ENCODE measurements around the gene GALNTL6. TPM values are rescaled to one million over a fixed set of nuclear protein-coding genes. Genes with fewer than 3 reads are reported as not detected.

GALNTL6 gene
- polyA plus RNA-seq, 1 donor (not counting 4 experiments of a cell fraction or from before 2014, with no cell fraction given) = not detected

DNA sequence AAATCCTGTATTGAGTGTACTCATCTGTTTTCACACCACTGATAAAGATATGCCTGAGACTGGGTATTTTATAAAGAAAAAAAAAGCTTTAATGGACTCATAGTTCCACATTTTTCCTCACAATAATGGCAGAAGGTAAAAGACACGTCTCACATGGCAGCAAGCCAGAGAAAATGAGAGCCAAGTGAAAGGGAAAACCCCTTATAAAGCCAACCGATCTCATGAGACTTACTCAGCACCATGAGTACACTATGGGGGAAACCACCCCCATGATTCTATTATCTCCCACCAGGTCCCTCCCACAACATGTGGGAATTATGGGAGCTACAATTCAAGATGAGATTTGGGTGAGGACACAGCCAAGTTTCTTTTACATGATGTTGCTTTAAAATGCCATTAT, 171.9 kb downstream of the GALNTL6 start:
- TF ChIP-seq, protein P1, sequence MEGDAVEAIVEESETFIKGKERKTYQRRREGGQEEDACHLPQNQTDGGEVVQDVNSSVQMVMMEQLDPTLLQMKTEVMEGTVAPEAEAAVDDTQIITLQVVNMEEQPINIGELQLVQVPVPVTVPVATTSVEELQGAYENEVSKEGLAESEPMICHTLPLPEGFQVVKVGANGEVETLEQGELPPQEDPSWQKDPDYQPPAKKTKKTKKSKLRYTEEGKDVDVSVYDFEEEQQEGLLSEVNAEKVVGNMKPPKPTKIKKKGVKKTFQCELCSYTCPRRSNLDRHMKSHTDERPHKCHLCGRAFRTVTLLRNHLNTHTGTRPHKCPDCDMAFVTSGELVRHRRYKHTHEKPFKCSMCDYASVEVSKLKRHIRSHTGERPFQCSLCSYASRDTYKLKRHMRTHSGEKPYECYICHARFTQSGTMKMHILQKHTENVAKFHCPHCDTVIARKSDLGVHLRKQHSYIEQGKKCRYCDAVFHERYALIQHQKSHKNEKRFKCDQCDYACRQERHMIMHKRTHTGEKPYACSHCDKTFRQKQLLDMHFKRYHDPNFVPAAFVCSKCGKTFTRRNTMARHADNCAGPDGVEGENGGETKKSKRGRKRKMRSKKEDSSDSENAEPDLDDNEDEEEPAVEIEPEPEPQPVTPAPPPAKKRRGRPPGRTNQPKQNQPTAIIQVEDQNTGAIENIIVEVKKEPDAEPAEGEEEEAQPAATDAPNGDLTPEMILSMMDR (optimal IDR thresholded peaks at IDR 0.05 in 1 of 3, IDR thresholded peaks at IDR 0.05 in 1 of 3, conservative IDR thresholded peaks at IDR 0.05 in 1 of 3; ENCODE audit: extremely low read depth in 1 of 3, insufficient read depth in 2 of 3, low read length in 3 of 3) = no peak
- TF ChIP-seq EZH2 (IDR thresholded peaks at IDR 0.05; ENCODE audit: low read length) = no peak
- H3K9me3 ChIP-seq (ENCODE audit: control insufficient read depth, low read depth, low read length) = no peaks in the 10 kb centered on the region
- FAIRE-seq (no peak), DNase-seq (ENCODE audit: low read depth, low spot score) (no peak)
- no peaks in the 10 kb centered on the region for H3K79me2 ChIP-seq (ENCODE audit: control insufficient read depth, insufficient read depth, low read length)
- H3K36me3 ChIP-seq (ENCODE audit: control insufficient read depth in 2 of 2, extremely low read depth in 1 of 2, insufficient read depth in 2 of 2, low read length in 2 of 2) = no peaks in the 10 kb centered on the region
- no peak overlapping the region for H3K27ac ChIP-seq (ENCODE audit: control insufficient read depth, insufficient read depth, low read length)
- H3K9me1 ChIP-seq (ENCODE audit: control insufficient read depth, extremely low read depth, insufficient read depth, low read length) = no peaks in the 10 kb centered on the region
- no peaks in the 10 kb centered on the region for H4K20me1 ChIP-seq (ENCODE audit: control insufficient read depth, extremely low read depth, insufficient read depth, low read length)
- dilution Hi-C loops (cut with MboI; ENCODE audit: extremely low pct_ligation_motif_present, low sequenced_read_pairs) = no loop called here
- H3K4me1 ChIP-seq (ENCODE audit: control insufficient read depth, extremely low read depth, insufficient read depth, low read length) = no peaks in the 10 kb centered on the region
- no peak overlapping the region for H3K9ac ChIP-seq (ENCODE audit: control insufficient read depth, extremely low read depth, insufficient read depth, low read length)
- no peak overlapping the region for H3K4me3 ChIP-seq (ENCODE audit: control insufficient read depth in 2 of 3, extremely low read depth in 1 of 3, insufficient read depth in 2 of 3, low read depth in 1 of 3, low read length in 3 of 3)
- H3K4me2 ChIP-seq (ENCODE audit: control insufficient read depth, extremely low read depth, insufficient read depth, low read depth, low read length) = no peak overlapping the region
- H2AFZ ChIP-seq (ENCODE audit: control insufficient read depth, low read length) = no peak overlapping the region
- H3K27me3 ChIP-seq (ENCODE audit: control insufficient read depth, extremely low read depth, insufficient read depth, low read length) = no peaks in the 10 kb centered on the region

DNA sequence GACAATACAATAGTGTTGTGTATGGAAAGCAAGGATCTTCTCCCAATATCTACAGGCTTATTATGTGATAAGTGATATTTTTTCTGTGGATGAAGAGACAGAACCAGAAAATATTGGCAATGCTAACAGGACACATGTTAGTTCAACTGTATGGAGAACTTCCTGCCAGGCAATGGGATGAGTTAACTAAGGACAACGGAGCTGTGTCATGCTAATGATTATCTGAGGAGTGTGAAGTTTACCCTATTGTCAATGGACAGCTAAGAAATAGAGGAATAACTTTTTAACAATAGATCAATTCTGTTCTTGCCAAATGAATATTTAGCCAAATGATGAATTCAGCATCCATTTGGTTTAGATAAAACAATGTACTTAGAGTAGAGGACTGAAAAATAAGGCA, 180.0 kb downstream of the GALNTL6 start:
- Histone ChIP-seq H2AFZ (ENCODE audit: control insufficient read depth, low read length) (no peak overlapping the region), H3K4me1 (ENCODE audit: control insufficient read depth, extremely low read depth, insufficient read depth, low read length) (no peaks in the 10 kb centered on the region), H3K36me3 (ENCODE audit: control insufficient read depth in 2 of 2, extremely low read depth in 1 of 2, insufficient read depth in 2 of 2, low read length in 2 of 2) (no peaks in the 10 kb centered on the region), H3K9ac (ENCODE audit: control insufficient read depth, extremely low read depth, insufficient read depth, low read length) (no peak overlapping the region), H3K9me1 (ENCODE audit: control insufficient read depth, extremely low read depth, insufficient read depth, low read length) (no peaks in the 10 kb centered on the region), H3K27me3 (ENCODE audit: control insufficient read depth, extremely low read depth, insufficient read depth, low read length) (no peaks in the 10 kb centered on the region), H3K79me2 (ENCODE audit: control insufficient read depth, insufficient read depth, low read length) (no peaks in the 10 kb centered on the region), H4K20me1 (ENCODE audit: control insufficient read depth, extremely low read depth, insufficient read depth, low read length) (no peaks in the 10 kb centered on the region), H3K4me2 (ENCODE audit: control insufficient read depth, extremely low read depth, insufficient read depth, low read depth, low read length) (no peak overlapping the region), H3K4me3 (ENCODE audit: control insufficient read depth in 2 of 3, extremely low read depth in 1 of 3, insufficient read depth in 2 of 3, low read depth in 1 of 3, low read length in 3 of 3) (no peak overlapping the region), H3K9me3 (ENCODE audit: control insufficient read depth, low read depth, low read length) (no peaks in the 10 kb centered on the region), H3K27ac (ENCODE audit: control insufficient read depth, insufficient read depth, low read length) (no peak overlapping the region)
- DNase-seq (ENCODE audit: low read depth, low spot score) (no peak), FAIRE-seq (no peak)
- no peak for TF ChIP-seq EZH2 (IDR thresholded peaks at IDR 0.05; ENCODE audit: low read length)
- TF ChIP-seq, protein P1 (optimal IDR thresholded peaks at IDR 0.05 in 1 of 3, IDR thresholded peaks at IDR 0.05 in 1 of 3, conservative IDR thresholded peaks at IDR 0.05 in 1 of 3; ENCODE audit: extremely low read depth in 1 of 3, insufficient read depth in 2 of 3, low read length in 3 of 3) = no peak
- dilution Hi-C loops (cut with MboI; ENCODE audit: extremely low pct_ligation_motif_present, low sequenced_read_pairs) = no loop called here

Data from keratinocyte (primary cell).